OCI-LY7 (cell line): Measurements from ENCODE around the gene PRIMPOL. TPM values are rescaled to one million over a fixed set of nuclear protein-coding genes. Genes with fewer than 3 reads are reported as not detected.

Experiments used
- BruUV-seq: library from RNA; stranded (reverse); fragments of 400-500 nt; replicated peaks from 2 replicates; lab custom pipeline; 2021; lab: Mats Ljungman, UMichigan
- CTCF ChIA-PET: fragments of 300-600 bp; sonication (Branson Sonifier 250); formaldehyde crosslinking; loops from one replicate; lab custom pipeline; 2022; ENCODE audit warnings: antibody characterized with exemption; ENCODE audit not compliant: unreplicated experiment; lab: Charles Lee
- POLR2A ChIA-PET: fragments of 300-600 bp; sonication (Branson Sonifier 250); formaldehyde crosslinking; loops from one replicate; lab custom pipeline; 2022; ENCODE audit warnings: antibody characterized with exemption; lab: Charles Lee
- DNase-seq: peaks from one replicate; pipeline ENCODE4 v3.0.0-alpha.2; 2015; ENCODE audit warnings: low spot score
- H2AFZ ChIP-seq: fragments of 200-600 bp; sonication (generic), shearing (Covaris generic); 2 replicates; pipeline ENCODE4 v1.6.1; 2014; ENCODE audit warnings: mild to moderate bottlenecking, antibody characterized with exemption, low read length, moderate library complexity
- H3K27ac ChIP-seq: fragments of 200-600 bp; sonication (generic); 2 replicates; pipeline ENCODE4 v1.5.1; 2014; ENCODE audit warnings: mixed run types, low read depth, mild to moderate bottlenecking, moderate library complexity, low read length, inconsistent platforms; ENCODE audit not compliant: poor library complexity, severe bottlenecking
- H3K36me3 ChIP-seq: fragments of 200-600 bp; sonication (generic); 2 replicates; pipeline ENCODE4 v1.6.1; 2014; ENCODE audit warnings: mild to moderate bottlenecking, antibody characterized with exemption, low read length, moderate library complexity, mixed read lengths; ENCODE audit not compliant: insufficient read depth
- H3K4me1 ChIP-seq: fragments of 200-600 bp; sonication (generic); 2 replicates; pipeline ENCODE4 v1.5.1; 2014; ENCODE audit warnings: mild to moderate bottlenecking, low read length; ENCODE audit not compliant: insufficient read depth, poor library complexity, severe bottlenecking
- H3K4me2 ChIP-seq: fragments of 200-600 bp; sonication (generic); 2 replicates; pipeline ENCODE4 v1.6.1; 2014; ENCODE audit warnings: mild to moderate bottlenecking, low read length
- H3K4me3 ChIP-seq: fragments of 200-600 bp; sonication (generic); 2 replicates; pipeline ENCODE4 v1.5.1; 2014; ENCODE audit warnings: mild to moderate bottlenecking, low read depth, low read length; ENCODE audit not compliant: poor library complexity, severe bottlenecking
- H3K79me2 ChIP-seq: fragments of 200-600 bp; sonication (generic); 2 replicates; pipeline ENCODE4 v1.6.1; 2016; ENCODE audit warnings: low read depth, mild to moderate bottlenecking, low read length, moderate library complexity, mixed read lengths; ENCODE audit not compliant: insufficient read depth
- H3K9me2 ChIP-seq: fragments of 200-600 bp; sonication (generic); 2 replicates; pipeline ENCODE4 v1.6.1; 2016; ENCODE audit warnings: mild to moderate bottlenecking, low read length, mixed read lengths; ENCODE audit not compliant: insufficient read depth
- H3K9me3 ChIP-seq: fragments of 200-600 bp; sonication (generic); 2 replicates; pipeline ENCODE4 v1.6.1; 2014; ENCODE audit warnings: mild to moderate bottlenecking, mixed run types, low read length, mixed read lengths
- H4K20me1 ChIP-seq: fragments of 200-600 bp; sonication (generic); 2 replicates; pipeline ENCODE4 v1.6.1; 2014; ENCODE audit warnings: mild to moderate bottlenecking, antibody characterized with exemption, low read length, moderate library complexity, mixed read lengths; ENCODE audit not compliant: insufficient read depth
- EZH2phosphoT487 ChIP-seq: fragments of 200-600 bp; sonication (generic); IDR thresholded peaks from 2 replicates; pipeline ENCODE4 v1.6.1; 2018; ENCODE audit warnings: low read depth, borderline replicate concordance, mild to moderate bottlenecking, mixed run types, antibody characterized with exemption, low read length, moderate library complexity, mixed read lengths
- intact Hi-C: fragments of 100-400 bp; cut with micrococcal nuclease; formaldehyde crosslinking; loops from one replicate; pipeline ENCODE4 v1.10.0; 2022; ENCODE audit not compliant: unreplicated experiment
- total RNA-seq, 2 experiments: library from RNA; depleted of rRNA in 1 of 2; stranded (reverse); fragments of >200 nt in 1 of 2; shearing (Covaris generic) in 1 of 2; gene quantifications; 2 replicates each; pipeline ENCODE4 v1.2.3, GENCODE V29; 2014 to 2022
- TF ChIP-seq, protein P1 (sequence below): fragments of 200-600 bp; sonication (generic); conservative IDR thresholded peaks from 2 replicates; pipeline ENCODE4 v1.5.1; 2014; ENCODE audit warnings: mild to moderate bottlenecking, antibody characterized with exemption, low read length, moderate library complexity, mixed read lengths

Gene PRIMPOL
- total RNA-seq, 2 experiments from 2014 or later, result 8.8 to 23.4 TPM

GRCh38 chr4:184616633-184617551 is 32.6 kb upstream of the PRIMPOL start:
- CTCF ChIA-PET, result no interaction called here
- H2AFZ ChIP-seq, result no peak overlapping the region
- no TSS peak for BruUV-seq
- TF ChIP-seq EZH2phosphoT487, result no peak
- TF ChIP-seq, protein P1, sequence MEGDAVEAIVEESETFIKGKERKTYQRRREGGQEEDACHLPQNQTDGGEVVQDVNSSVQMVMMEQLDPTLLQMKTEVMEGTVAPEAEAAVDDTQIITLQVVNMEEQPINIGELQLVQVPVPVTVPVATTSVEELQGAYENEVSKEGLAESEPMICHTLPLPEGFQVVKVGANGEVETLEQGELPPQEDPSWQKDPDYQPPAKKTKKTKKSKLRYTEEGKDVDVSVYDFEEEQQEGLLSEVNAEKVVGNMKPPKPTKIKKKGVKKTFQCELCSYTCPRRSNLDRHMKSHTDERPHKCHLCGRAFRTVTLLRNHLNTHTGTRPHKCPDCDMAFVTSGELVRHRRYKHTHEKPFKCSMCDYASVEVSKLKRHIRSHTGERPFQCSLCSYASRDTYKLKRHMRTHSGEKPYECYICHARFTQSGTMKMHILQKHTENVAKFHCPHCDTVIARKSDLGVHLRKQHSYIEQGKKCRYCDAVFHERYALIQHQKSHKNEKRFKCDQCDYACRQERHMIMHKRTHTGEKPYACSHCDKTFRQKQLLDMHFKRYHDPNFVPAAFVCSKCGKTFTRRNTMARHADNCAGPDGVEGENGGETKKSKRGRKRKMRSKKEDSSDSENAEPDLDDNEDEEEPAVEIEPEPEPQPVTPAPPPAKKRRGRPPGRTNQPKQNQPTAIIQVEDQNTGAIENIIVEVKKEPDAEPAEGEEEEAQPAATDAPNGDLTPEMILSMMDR, result no peak
- no peaks in the 10 kb centered on the region for H3K9me2 ChIP-seq
- intact Hi-C loops, result no loop called here
- H3K79me2 ChIP-seq, result no peaks in the 10 kb centered on the region
- H4K20me1 ChIP-seq, result no peaks in the 10 kb centered on the region
- H3K4me3 ChIP-seq, result no peak overlapping the region
- no peak for DNase-seq
- no peak overlapping the region for H3K27ac ChIP-seq
- H3K36me3 ChIP-seq, result no peaks in the 10 kb centered on the region
- POLR2A ChIA-PET, result interaction anchor here (0.5 to 1.1 kb wide), 4 partner anchors 8 to 733 kb away, joined by 3 to 4 read pairs (median 4); no protein-coding TSS in a partner anchor
- peaks cover 3% of the 10 kb centered on the region; the same call in 1 of the 2 replicates for H3K9me3 ChIP-seq
- H3K4me2 ChIP-seq, result peak overlapping the region; percentile 24; the same call in 1 of the 2 replicates
- H3K4me1 ChIP-seq, result no peaks in the 10 kb centered on the region

DNA sequence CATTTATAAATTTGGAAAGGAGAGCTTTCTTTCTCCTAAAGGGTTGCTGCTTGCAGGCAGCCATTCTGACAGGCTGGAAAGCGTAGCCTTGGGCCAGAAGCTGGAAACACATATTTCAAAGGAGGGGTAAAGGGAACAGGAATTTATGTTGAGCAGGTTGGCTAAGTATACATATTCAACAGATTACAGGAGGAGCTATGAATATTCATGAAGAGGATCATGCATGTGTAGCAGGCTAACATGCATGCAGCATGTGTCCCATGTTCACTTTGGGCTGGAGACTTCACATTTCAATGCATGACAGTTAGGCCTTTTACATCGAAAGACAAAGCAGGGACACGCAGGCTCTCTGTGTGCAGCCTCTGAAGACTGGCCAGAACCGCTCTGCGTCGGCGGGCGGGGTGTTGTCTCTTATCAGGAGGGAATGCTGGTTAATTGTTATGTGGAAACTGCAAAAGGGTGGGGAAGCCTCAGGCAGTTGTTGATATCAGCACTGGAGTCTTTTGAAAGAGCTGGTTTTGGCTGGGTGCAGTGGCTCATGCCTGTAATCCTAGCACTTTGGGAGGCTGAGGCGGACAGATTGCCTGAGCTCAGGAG is 31.8 kb upstream of the PRIMPOL start:
- POLR2A ChIA-PET, result interaction anchor here (0.6 to 1.1 kb wide), 5 partner anchors 9 to 66 kb away, joined by 3 to 5 read pairs (median 3); no protein-coding TSS in a partner anchor
- no peak overlapping the region for H3K27ac ChIP-seq
- H3K9me3 ChIP-seq, result peaks cover 3% of the 10 kb centered on the region; the same call in 1 of the 2 replicates
- TF ChIP-seq, protein P1, result no peak
- no peak for TF ChIP-seq EZH2phosphoT487
- CTCF ChIA-PET, result no interaction called here
- no peak for DNase-seq
- H2AFZ ChIP-seq, result no peak overlapping the region
- peak overlapping the region; percentile 24; the same call in 1 of the 2 replicates for H3K4me2 ChIP-seq
- H3K79me2 ChIP-seq, result no peaks in the 10 kb centered on the region
- H3K36me3 ChIP-seq, result no peaks in the 10 kb centered on the region
- H4K20me1 ChIP-seq, result no peaks in the 10 kb centered on the region
- H3K9me2 ChIP-seq, result no peaks in the 10 kb centered on the region
- no peak overlapping the region for H3K4me3 ChIP-seq
- H3K4me1 ChIP-seq, result no peaks in the 10 kb centered on the region
- no TSS peak for BruUV-seq
- intact Hi-C loops, result no loop called here
